ENCODE measurements around the gene TAX1BP3. TPM values are rescaled to one million over a fixed set of nuclear protein-coding genes. Genes with fewer than 3 reads are reported as not detected.
A peak's percentile ranks its signal among the peaks of the same experiment; 100 is the strongest.

TAX1BP3 gene
- 10 to 100 TPM; 69.6 to 86.8 TPM for total RNA-seq
- 68.5 TPM for polyA plus RNA-seq (2013, experiment 1 of 2)
- polyA plus RNA-seq (2013, experiment 2 of 2), result 73.9 TPM
- long read RNA-seq, experiment 1, transcript TAX1BP3-201 (4 exons, 1,377 nt), result major isoform, 10 of 23 reads
- long read RNA-seq, experiment 1, partial matches to known transcripts, result 10 of 23 reads
- long read RNA-seq, experiment 1, other reads (novel, unspliced or antisense), result 1 of 23 reads
- long read RNA-seq, experiment 2, transcript TAX1BP3-201 (4 exons, 1,377 nt), result major isoform, 27 of 32 reads
- long read RNA-seq, experiment 2, partial matches to known transcripts, result 1 of 32 reads
- long read RNA-seq, experiment 2, other reads (novel, unspliced or antisense), result 4 of 32 reads
- long read RNA-seq, experiment 3, transcript TAX1BP3-201 (4 exons, 1,377 nt), result major isoform, 12 of 14 reads
- long read RNA-seq, experiment 3, partial matches to known transcripts, result 0 of 14 reads
- long read RNA-seq, experiment 3, other reads (novel, unspliced or antisense), result 2 of 14 reads
- long read RNA-seq, experiment 4, transcript TAX1BP3-201 (4 exons, 1,377 nt), result major isoform, 132 of 138 reads
- long read RNA-seq, experiment 4, partial matches to known transcripts, result 1 of 138 reads
- long read RNA-seq, experiment 4, other reads (novel, unspliced or antisense), result 3 of 138 reads

- WGBS, 2 experiments (ENCODE audit: insufficient coverage in 1 of 2, insufficient read length in 1 of 2), result 0% methylated on average over 43 to 89 of the region's 89 CpGs
- DNase-seq, result peak; percentile 100
- H3K36me3 ChIP-seq (ENCODE audit: control insufficient read depth, insufficient read depth, low read length), result peaks cover 33% of the 10 kb centered on the region
- H3K4me1 Mint-ChIP-seq, result peaks cover 19% of the 10 kb centered on the region
- peak within 1 kb of the TSS; percentile 81 for H3K4me3 Mint-ChIP-seq
- no peaks in the 10 kb centered on the region for H3K9me3 ChIP-seq (ENCODE audit: control insufficient read depth, low read length)
- H3K27ac ChIP-seq (ENCODE audit: low read depth, low read length), result peak within 1 kb of the TSS; percentile 98
- peaks cover 16% of the 10 kb centered on the region for H3K36me3 Mint-ChIP-seq (ENCODE audit: low read depth)
- peak within 1 kb of the TSS; percentile 95 for H3K27ac Mint-ChIP-seq
- H3K9me3 Mint-ChIP-seq, result no peaks in the 10 kb centered on the region
- peak within 1 kb of the TSS; percentile 90 for H3K9ac ChIP-seq (ENCODE audit: extremely low read depth, low read length, poor library complexity, severe bottlenecking)
- no peak for TF ChIP-seq CTCF (conservative IDR thresholded peaks at IDR 0.05)
- no peaks in the 10 kb centered on the region for H3K27me3 ChIP-seq (ENCODE audit: control insufficient read depth, insufficient read depth, low read length, poor library complexity, severe bottlenecking)
- H3K4me3 ChIP-seq (ENCODE audit: low read length), result peak within 1 kb of the TSS; percentile 97
- H3K27me3 Mint-ChIP-seq (ENCODE audit: insufficient read depth), result no peaks in the 10 kb centered on the region
- H3K4me1 ChIP-seq (ENCODE audit: control insufficient read depth, insufficient read depth, low read length), result no peaks in the 10 kb centered on the region
Observed at GRCh38 chr17:3668279-3669084, at the start of gene TAX1BP3, which contains the start of gene EMC6. TSS of gene TAX1BP3 (minus strand) at chr17:3668578. CDS start at chr17:3668526, 52 bp downstream. TSS of gene EMC6 (plus strand) at chr17:3668812. CDS start at chr17:3669147, 335 bp downstream.

- Mint-ChIP-seq H3K4me1 (no peaks in the 10 kb centered on the region), H3K4me3 (no peak overlapping the region)
Observed at GRCh38 chr17:3715296-3715695, 46.9 kb upstream of the TAX1BP3 start.

More at GRCh38 chr17:3715296-3715695, 46.9 kb upstream of the TAX1BP3 start:
- Mint-ChIP-seq H3K36me3 (ENCODE audit: low read depth) (peaks cover 46% of the 10 kb centered on the region), H3K9me3 (no peaks in the 10 kb centered on the region), H3K27ac (no peak overlapping the region), H3K27me3 (ENCODE audit: insufficient read depth) (no peaks in the 10 kb centered on the region)
- Histone ChIP-seq H3K27ac (ENCODE audit: low read depth, low read length) (no peak overlapping the region), H3K9ac (ENCODE audit: extremely low read depth, low read length, poor library complexity, severe bottlenecking) (no peak overlapping the region), H3K27me3 (ENCODE audit: control insufficient read depth, insufficient read depth, low read length, poor library complexity, severe bottlenecking) (no peaks in the 10 kb centered on the region), H3K4me3 (ENCODE audit: low read length) (no peak overlapping the region), H3K4me1 (ENCODE audit: control insufficient read depth, insufficient read depth, low read length) (no peaks in the 10 kb centered on the region), H3K36me3 (ENCODE audit: control insufficient read depth, insufficient read depth, low read length) (peaks cover 47% of the 10 kb centered on the region), H3K9me3 (ENCODE audit: control insufficient read depth, low read length) (no peaks in the 10 kb centered on the region)
- no peak for TF ChIP-seq CTCF (conservative IDR thresholded peaks at IDR 0.05)
- no peak for DNase-seq
- WGBS, 2 experiments (ENCODE audit: insufficient coverage in 1 of 2, insufficient read length in 1 of 2), result 89 to 97% methylated on average over 6 to 8 of the region's 8 CpGs
